T1000 (cell line): ENCODE results near the gene OR6N1.

Experiments used
- DNase-seq: peaks from one replicate; lab custom pipeline; 2025; ENCODE audit warnings: mixed read lengths; lab: John Stamatoyannopoulos, UW

OR6N1 gene

GRCh38 chr1:158752155-158752712, 19.8 kb downstream of the OR6N1 start:
- DNase-seq, result no peak

- no peak for DNase-seq
Observed at GRCh38 chr1:158735848-158736247, 36.1 kb downstream of the OR6N1 start.

DNA sequence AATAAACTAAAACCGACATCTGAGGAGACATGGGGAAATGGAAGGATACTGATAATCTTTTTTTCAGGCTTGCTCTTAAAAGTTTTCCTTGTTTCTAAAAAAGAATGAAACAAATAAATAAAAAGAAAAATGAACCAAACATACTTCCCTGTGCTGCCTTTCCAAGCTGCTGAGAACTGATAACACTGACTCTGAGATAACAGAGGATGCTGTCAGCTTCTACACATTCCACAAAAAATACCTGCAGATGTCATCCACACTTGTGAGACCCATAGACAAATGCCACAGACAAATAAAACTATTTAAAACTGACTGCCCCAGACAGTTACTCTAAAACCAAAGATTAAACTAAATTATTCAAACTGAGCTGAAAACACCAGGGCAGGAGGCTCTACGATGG, 39.5 kb downstream of the OR6N1 start:
- no peak for DNase-seq

DNA sequence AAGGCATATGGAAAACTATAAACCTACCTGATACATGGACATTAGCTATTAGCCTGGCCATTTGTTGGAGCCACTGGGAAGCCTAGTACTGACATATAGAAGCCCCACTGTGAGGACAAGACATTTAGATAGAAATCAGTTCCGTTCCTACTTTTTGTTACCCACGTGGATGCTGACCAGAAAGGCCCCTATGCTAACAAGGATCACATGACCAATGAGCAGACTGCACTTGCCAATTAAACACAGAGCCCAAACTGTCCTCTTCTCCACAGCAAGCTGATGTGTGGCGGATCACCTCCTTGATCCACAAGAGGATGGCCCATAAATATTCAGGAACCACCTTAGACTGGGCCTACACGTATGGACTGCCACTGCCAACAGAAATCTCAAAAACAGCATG, 40.3 kb downstream of the OR6N1 start:
- DNase-seq, result no peak

- no peak for DNase-seq
Observed at GRCh38 chr1:158730453-158730852, 41.5 kb downstream of the OR6N1 start.

DNA sequence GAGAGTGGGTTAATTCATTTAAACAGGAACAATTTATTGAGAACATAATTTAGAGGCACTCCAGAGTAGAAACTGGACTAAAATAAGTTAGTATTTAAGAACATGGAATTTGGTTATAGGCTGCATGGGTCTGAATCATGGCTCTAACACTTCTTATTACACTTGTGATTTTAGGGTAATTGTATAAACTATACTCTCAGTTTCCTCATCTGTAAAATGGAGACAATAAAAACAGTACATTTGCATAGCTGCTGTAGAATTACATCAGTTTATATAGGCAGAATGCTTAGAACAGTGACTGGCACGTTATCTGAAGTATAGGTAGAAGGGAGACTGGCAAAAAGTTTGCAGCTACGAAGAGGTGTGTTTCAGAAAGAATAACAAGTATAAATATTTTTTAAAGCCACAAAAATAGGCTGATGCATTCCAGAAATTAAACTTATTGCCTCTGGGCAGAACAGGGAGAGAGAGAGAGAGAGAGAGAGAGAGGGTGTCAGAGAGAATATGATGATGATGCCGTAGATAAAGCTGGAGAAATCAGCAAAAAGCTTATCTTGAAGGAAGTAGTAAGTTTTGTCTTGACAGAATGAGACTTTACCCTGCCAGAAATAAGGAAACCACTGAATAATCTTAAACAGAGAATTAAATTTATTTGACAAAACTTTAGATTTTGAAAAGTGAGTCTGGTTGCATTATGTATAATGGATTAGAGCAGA, 43.3 kb downstream of the OR6N1 start:
- no peak for DNase-seq

DNA sequence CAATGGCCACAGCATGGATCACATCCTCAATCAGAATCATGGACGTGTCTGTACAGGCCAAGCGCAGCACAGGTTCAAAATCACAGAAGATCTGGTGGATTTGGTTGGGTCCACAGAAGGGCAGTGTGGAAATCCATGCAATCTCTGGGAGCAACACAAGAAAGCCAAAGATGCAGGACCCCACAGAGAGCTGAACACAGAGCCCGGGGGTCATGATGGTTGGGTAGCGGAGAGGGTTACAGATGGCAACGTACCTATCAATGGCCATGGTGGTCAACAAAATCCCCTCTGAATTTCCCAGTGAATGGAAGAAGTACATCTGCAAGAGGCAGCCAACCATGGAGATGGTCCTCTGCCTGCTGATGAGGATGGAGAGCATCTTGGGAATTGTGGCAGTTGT, 47.6 kb downstream of the OR6N1 start:
- DNase-seq, result no peak

GRCh38 chr1:158720620-158721019, 51.4 kb downstream of the OR6N1 start, which contains the start of gene OR6K3:
Gene OR6K3 (minus strand): TSS chr1:158720720. CDS start chr1:158718115, 2,605 bp downstream.
- DNase-seq, result no peak

- DNase-seq, result no peak
Observed at GRCh38 chr1:158719664-158720063, 52.3 kb downstream of the OR6N1 start.

- no peak for DNase-seq
Observed at GRCh38 chr1:158717344-158717743, 54.7 kb downstream of the OR6N1 start.

DNA sequence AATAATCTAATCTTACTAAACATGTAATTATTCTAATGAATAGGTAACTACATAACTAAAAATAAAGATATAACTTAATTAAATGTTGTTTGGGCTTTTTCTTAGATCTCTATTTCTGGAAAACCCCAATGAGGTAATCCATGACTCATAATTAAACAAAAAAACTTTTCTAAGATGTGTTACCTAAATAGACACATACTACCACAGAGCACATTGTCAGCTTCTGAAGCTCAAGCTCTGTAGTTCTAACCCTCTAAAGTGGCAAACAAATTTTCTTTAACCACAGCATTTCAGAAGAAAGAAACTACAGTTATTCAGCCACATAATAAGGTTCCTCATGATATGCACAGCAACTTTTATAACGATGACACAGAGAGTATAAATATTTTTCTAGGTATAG, 55.7 kb downstream of the OR6N1 start:
- DNase-seq, result no peak

DNA sequence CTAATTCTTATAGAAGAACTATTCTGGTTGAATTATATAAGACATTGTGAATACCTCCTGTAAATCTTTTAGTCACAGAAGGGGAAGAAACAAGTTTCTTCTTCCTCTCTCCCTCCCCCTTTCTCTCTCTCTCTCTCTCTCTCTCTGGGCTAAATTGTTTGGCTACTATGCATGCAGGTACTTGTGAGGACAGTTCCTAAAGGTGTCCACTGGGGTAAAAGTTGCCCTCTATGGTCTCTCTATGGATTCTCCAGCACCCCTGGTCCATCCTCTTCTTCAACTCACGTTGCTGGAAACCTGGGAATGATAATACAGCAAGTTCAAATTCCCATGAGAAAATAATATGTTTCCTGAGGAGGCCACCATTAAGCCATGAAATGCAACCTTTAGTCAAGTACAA, 57.2 kb downstream of the OR6N1 start:
- no peak for DNase-seq
